Measurements from ENCODE around the gene MARVELD2. TPM values are rescaled to one million over a fixed set of nuclear protein-coding genes. Genes with fewer than 3 reads are reported as not detected.
"Not testable (repeated sequence)": the region's sequence is repeated elsewhere in the genome, so short reads cannot be mapped to it uniquely, and the experiment has no call there.

Gene MARVELD2
- total RNA-seq, 1 donor from 2014 or later = 3.6 TPM

DNA sequence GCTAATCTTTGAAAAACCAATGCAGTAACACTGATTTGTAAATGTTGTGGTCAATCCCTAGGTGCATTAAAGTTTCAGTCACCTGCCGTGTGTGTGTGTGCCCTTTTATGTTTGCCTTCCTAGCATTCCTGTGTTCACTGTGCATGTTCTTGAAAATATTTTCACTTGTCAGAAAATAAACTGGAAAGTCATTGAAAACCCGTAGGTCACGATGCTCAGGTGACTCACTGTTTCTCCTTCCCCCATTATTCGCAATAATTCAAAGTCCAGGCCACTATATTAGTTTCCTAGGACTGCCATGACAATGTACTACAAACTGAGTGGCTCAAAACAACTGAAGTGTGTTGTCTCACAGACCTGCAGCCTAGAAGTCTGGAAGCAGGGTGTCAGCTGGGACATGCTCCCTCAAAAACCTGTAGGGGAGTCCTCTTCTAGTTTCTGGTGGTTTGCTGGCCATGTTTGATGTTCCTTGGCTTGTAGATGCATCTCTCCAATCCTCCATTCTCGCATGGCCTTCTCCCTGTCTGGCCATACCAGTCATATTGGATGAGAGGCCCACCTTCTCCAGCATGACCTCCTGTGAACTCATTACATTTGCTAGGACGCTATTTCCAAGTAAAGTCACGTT is 29.3 kb downstream of the MARVELD2 start:
- DNase-seq (ENCODE audit: extremely low read depth, low read depth, low spot score) = no peak

- DNase-seq (ENCODE audit: extremely low read depth, low read depth, low spot score) = no peak
Observed at GRCh38 chr5:69449511-69449910, 34.6 kb downstream of the MARVELD2 start.

DNA sequence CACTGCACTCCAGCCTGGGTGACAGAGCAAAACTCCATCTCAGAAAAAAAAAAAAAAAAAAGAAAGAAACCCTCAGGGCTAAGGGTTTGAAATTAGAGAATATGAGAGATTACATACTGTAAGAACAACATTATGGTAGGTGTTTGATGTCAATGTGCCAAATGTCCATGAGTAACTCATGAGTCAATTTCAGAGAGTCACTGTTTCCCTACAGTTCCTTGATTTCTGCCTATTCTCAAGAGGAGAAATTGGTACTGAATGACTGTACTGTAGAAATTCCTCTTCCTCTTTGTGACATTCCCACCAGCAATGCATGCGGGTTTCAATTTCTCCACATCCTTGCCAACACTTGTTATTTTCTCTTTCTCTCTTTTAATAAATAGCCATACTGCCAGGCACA is 35.2 kb downstream of the MARVELD2 start:
- DNase-seq (ENCODE audit: extremely low read depth, low read depth, low spot score) = peak; percentile 7

DNA sequence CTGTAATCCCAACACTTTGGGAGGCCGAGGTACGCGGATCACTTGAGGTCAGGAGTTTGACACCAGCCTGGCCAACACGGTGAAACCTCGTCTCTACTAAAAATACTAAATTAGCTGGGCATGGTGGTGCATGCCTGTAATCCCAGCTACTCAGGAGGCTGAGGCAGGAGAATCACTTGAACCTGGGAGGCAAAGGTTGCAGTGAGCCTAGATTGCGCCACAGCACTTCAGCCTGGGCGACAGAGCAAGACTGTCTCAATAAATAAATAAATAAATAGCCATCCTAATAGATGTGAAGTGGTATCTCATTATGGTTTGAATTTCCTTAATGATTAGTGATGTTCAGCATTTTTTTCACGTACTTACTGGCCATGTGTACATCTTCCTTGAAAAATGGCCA is 35.6 kb downstream of the MARVELD2 start:
- DNase-seq (ENCODE audit: extremely low read depth, low read depth, low spot score) = not testable (repeated sequence)

GRCh38 chr5:69451941-69452647 is 37.2 kb downstream of the MARVELD2 start:
- DNase-seq (ENCODE audit: extremely low read depth, low read depth, low spot score) = no peak

GRCh38 chr5:69453487-69453886 is 38.6 kb downstream of the MARVELD2 start:
- DNase-seq (ENCODE audit: extremely low read depth, low read depth, low spot score) = not testable (repeated sequence)

DNA sequence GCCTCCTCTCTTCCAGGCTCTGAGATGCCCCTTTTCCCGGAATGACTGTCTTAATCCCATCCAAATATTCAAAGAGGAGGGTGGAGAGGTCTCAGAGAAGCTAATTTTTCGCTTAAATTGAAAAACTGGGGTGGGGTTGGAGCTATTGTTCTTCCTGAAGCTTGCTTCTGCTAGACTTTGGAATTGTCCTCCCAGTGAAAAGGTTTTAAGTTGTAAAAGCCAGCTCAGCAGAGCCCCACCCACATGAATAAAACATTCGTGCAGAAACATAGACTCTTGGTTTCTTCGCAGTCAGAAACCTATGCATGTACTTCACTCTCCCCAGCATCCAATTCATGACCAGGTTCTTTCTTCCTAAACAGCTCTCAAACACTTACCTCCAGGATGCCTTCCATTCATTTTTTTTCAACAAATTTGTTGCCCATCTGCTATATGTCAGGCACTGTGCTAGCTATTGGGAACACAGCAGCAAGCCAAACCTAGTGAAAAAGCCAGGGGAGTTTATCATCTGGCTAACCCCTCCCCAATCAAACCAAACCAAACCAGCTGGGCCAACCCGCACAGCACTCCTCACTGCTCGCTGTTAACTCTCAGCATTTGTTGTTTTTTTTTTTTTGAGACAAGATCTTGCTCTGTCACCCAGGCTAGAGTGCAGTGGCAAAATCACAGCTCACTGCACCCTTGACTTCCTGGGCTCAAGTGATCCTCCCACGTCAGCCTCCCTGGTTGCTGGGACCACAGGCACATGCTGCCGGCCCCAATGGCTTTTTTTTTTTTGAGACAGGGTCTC is 39.7 kb downstream of the MARVELD2 start:
- DNase-seq (ENCODE audit: extremely low read depth, low read depth, low spot score) = no peak

- DNase-seq (ENCODE audit: extremely low read depth, low read depth, low spot score) = not testable (repeated sequence)
Observed at GRCh38 chr5:69455428-69455988, 40.6 kb downstream of the MARVELD2 start.

GRCh38 chr5:69462170-69462569 is 47.3 kb downstream of the MARVELD2 start:
- DNase-seq (ENCODE audit: extremely low read depth, low read depth, low spot score) = no peak

- not testable (repeated sequence) for DNase-seq (ENCODE audit: extremely low read depth, low read depth, low spot score)
Observed at GRCh38 chr5:69466375-69466774, 51.5 kb downstream of the MARVELD2 start.

DNA sequence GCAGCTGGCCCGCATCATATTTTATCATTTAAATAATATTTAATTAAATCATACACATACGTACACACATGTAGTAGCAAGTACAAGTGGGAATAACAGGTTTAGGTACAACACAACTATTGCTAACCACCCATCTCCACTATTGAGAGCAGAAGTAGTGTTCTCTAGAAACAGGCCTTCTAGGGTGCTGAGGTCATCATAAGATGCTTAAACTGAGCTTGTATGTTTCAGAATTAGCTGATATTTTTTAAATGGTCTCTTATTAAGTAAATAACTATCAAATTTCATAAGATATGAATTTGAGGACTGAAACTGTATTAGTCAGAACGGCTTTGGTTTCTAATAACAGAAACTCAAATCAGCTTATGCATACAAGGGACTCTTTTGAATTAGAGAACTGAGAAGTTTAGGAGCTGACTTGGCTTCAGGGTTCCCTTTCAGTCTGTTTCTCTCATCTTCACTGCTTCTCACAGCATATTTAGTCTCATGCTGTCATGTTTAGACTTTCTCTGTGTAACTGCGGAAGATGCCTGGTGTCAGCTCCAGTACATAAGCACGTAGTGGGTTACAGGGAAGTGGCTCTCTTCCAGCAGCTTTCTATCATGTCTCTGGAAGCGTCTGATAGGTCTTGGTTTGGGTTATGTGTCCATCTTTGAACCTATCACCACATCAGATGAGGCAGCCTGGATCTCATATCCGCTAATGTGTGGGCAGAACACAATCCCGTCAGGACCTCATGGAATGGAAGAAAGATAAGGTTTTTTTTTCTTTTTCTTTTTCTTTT is 52.7 kb downstream of the MARVELD2 start:
- DNase-seq (ENCODE audit: extremely low read depth, low read depth, low spot score) = no peak

- no peak for DNase-seq (ENCODE audit: extremely low read depth, low read depth, low spot score)
Observed at GRCh38 chr5:69468631-69469030, 53.7 kb downstream of the MARVELD2 start.

DNA sequence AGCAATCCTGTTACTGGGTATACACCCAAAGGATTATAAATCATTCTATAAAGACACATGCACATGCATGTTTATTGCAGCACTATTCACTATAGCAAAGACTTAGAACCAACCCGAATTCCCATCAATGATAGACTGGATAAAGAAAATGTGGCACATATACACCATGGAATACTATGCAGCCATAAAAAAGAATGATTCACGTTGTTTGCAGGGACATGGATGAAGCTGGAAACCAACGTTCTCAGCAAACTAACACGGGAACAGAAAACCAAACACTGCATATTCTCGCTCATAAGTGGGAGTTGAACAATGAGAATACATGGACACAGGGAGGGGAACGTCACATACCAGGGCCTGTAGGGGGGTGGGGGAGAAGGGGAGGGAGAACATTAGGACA is 56.6 kb downstream of the MARVELD2 start:
- not testable (repeated sequence) for DNase-seq (ENCODE audit: extremely low read depth, low read depth, low spot score)

DNA sequence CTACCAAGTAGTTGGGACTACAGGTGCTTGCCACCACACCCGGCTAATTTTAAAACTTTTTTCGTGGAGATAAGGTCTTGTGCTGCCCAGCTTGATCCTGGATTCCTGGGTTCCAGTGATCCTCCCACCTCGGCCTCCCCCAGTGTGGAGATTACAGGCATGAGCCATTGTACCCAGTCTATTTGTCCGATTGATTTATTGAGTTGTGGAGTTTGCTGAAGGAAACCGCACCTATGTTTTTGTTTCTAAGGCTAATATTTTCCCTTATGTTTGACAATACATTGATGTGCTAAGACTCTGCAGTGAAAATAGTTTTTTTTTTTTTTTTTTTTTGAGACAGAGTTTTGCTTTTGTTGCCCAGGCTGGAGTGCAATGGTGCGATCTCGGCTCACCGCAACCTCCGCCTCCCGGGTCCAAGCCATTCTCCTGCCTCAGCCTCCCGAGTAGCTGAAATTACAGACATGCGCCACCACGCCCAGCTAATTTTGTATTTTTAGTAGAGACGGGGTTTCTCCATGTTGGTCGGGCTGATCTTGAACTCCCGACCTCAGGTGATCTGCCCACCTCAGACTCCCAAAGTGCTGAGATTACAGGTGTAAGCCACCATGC is 57.7 kb downstream of the MARVELD2 start:
- not testable (repeated sequence) for DNase-seq (ENCODE audit: extremely low read depth, low read depth, low spot score)

DNA sequence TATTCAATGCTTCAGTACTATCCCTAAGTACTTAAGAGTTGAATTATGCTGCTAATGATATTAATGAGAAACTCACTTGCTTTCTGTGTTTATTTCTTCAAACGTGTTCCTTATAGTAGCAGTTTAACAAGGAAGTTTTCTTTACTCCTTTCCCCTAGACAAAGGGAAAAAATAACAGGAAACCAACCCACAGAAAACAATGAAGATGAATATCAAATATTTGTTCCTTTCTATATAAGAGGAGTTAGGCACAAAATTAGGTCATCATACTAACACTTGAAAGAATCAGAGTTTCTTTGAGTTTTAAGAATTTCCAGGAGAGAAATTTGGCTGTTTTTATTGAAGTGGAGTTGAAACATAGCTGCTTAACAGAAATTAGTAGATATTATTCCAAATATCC is 62.3 kb downstream of the MARVELD2 start:
- DNase-seq (ENCODE audit: extremely low read depth, low read depth, low spot score) = no peak

GRCh38 chr5:69478296-69478695 is 63.4 kb downstream of the MARVELD2 start:
- DNase-seq (ENCODE audit: extremely low read depth, low read depth, low spot score) = not testable (repeated sequence)

DNA sequence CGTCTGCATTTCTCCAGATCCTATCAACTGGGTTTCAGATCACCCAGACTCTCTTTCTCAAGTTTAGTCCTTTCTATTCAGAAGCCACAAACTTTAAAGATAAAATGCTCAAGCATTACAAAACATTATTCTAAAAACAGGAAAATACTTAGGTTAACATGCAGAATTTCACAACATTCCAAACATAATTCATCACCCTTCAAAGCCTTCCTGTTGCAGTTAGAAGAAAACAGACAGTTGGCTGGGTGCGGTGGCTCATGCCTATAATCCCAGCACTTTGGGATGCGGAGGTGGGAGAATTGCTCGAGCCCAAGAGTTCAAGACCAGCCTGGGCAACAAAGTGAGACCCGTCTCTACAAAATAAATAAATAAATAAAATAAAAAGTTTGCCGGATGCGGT is 70.0 kb downstream of the MARVELD2 start:
- no peak for DNase-seq (ENCODE audit: extremely low read depth, low read depth, low spot score)

- DNase-seq (ENCODE audit: extremely low read depth, low read depth, low spot score) = no peak
Observed at GRCh38 chr5:69485471-69485870, 70.6 kb downstream of the MARVELD2 start.

DNA sequence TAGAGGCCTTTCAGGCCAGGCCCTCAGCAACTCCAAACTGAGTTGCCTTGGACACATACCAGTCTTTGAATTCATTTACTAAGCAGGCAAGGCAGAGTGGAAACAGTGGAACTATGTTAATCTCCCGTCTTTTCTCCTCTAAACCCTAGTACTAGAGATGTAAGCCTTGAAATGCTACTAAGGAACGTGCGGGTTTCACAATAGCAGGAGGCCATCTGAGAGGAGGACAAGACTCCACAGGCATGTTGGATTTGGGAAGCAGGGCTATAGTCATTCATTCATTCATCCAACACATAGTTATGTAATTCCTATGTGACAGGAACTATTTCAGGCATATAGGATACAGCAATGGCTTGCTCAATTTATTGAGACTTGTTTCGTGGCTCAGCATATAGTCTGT is 74.3 kb downstream of the MARVELD2 start:
- DNase-seq (ENCODE audit: extremely low read depth, low read depth, low spot score) = no peak

DNA sequence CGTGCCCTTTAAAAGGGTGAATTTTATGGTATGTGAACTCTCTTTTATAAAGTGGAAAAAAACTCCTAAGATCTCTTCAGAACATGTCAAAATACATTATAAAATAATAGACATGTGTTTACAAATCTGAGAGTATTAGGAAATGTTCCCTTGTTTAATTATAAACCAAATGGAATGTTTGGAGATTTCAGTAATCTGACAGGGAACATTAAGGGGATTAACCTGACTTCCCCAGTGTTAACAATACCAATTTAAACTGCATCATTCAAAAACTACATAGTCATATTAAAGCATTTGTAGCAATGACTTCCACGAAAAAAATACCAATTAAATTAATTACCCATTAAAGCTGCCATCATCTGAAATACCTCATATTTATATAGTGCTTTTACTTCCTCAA is 76.1 kb downstream of the MARVELD2 start:
- no peak for DNase-seq (ENCODE audit: extremely low read depth, low read depth, low spot score)

Data from glomerular endothelial cell (primary cell).